SKM-1 (cell line): ENCODE results near the gene PTHLH.

Source experiments
- DNase-seq: peaks from one replicate; lab custom pipeline; 2025; ENCODE audit not compliant: unreplicated experiment; lab: John Stamatoyannopoulos, UW

The PTHLH gene

GRCh38 chr12:27940756-27941402 lies 31.7 kb downstream of the PTHLH start:
- DNase-seq = peak; percentile 2

- DNase-seq = no peak
Observed at GRCh38 chr12:27940245-27940644, 32.3 kb downstream of the PTHLH start.

- no peak for DNase-seq
Observed at GRCh38 chr12:27937768-27938167, 34.8 kb downstream of the PTHLH start.

- DNase-seq = no peak
Observed at GRCh38 chr12:27936196-27936595, 36.3 kb downstream of the PTHLH start.

GRCh38 chr12:27934276-27934675 lies 38.3 kb downstream of the PTHLH start:
- DNase-seq = no peak

- no peak for DNase-seq
Observed at GRCh38 chr12:27931390-27931789, 41.1 kb downstream of the PTHLH start.

GRCh38 chr12:27927347-27927746 lies 45.2 kb downstream of the PTHLH start:
- no peak for DNase-seq

GRCh38 chr12:27924350-27925135 lies 48.0 kb downstream of the PTHLH start:
- DNase-seq = no peak

GRCh38 chr12:27922531-27923139 lies 49.9 kb downstream of the PTHLH start:
- DNase-seq = no peak

GRCh38 chr12:27919671-27920235 lies 52.8 kb downstream of the PTHLH start:
- no peak for DNase-seq

- DNase-seq = no peak
Observed at GRCh38 chr12:27915536-27915935, 57.0 kb downstream of the PTHLH start.

GRCh38 chr12:27915021-27915420 lies 57.5 kb downstream of the PTHLH start:
- no peak for DNase-seq

- no peak for DNase-seq
Observed at GRCh38 chr12:27913999-27914614, 58.4 kb downstream of the PTHLH start.

GRCh38 chr12:27911397-27911796 lies 61.1 kb downstream of the PTHLH start:
- no peak for DNase-seq
